WERI-Rb-1 (cell line): Measurements from ENCODE around the gene HIP1.
"Not testable (repeated sequence)": the region's sequence is repeated elsewhere in the genome, so short reads cannot be mapped to it uniquely, and the experiment has no call there.

ENCODE experiments used
- DNase-seq: peaks from one replicate; pipeline ENCODE4 v3.0.0-alpha.2; 2020
- H3K27ac ChIP-seq: fragments of 250-450 bp; sonication (Bioruptor Pico); 2 replicates; pipeline ENCODE4 v1.5.1; 2020; ENCODE audit warnings: mild to moderate bottlenecking, moderate library complexity
- H3K27me3 ChIP-seq: fragments of 250-450 bp; sonication (Bioruptor Pico); 2 replicates; pipeline ENCODE4 v1.5.1; 2021; ENCODE audit warnings: mild to moderate bottlenecking, low read depth, moderate library complexity; ENCODE audit not compliant: insufficient read depth, severe bottlenecking
- H3K36me3 ChIP-seq: fragments of 250-450 bp; sonication (Bioruptor Pico); 2 replicates; pipeline ENCODE4 v1.5.1; 2020; ENCODE audit warnings: mild to moderate bottlenecking, moderate library complexity
- H3K4me3 ChIP-seq: 2 replicates; pipeline ENCODE4 v1.5.1; 2011; ENCODE audit warnings: low read depth, mild to moderate bottlenecking, control low read depth, low read length
- H3K9me3 ChIP-seq: fragments of 250-450 bp; sonication (Bioruptor Pico); 2 replicates; pipeline ENCODE4 v1.5.1; 2021; ENCODE audit warnings: mild to moderate bottlenecking, moderate library complexity; ENCODE audit not compliant: severe bottlenecking
- TF ChIP-seq, protein P1 (sequence below): IDR thresholded peaks from 2 replicates; pipeline ENCODE4 v1.5.1; 2011; ENCODE audit warnings: low read depth, mild to moderate bottlenecking, control low read depth, inconsistent platforms, low read length

HIP1 gene

GRCh38 chr7:75723444-75723843 is 15.3 kb downstream of the HIP1 start:
- H3K4me3 ChIP-seq, result no peak overlapping the region
- no peak for DNase-seq
- TF ChIP-seq, protein P1, sequence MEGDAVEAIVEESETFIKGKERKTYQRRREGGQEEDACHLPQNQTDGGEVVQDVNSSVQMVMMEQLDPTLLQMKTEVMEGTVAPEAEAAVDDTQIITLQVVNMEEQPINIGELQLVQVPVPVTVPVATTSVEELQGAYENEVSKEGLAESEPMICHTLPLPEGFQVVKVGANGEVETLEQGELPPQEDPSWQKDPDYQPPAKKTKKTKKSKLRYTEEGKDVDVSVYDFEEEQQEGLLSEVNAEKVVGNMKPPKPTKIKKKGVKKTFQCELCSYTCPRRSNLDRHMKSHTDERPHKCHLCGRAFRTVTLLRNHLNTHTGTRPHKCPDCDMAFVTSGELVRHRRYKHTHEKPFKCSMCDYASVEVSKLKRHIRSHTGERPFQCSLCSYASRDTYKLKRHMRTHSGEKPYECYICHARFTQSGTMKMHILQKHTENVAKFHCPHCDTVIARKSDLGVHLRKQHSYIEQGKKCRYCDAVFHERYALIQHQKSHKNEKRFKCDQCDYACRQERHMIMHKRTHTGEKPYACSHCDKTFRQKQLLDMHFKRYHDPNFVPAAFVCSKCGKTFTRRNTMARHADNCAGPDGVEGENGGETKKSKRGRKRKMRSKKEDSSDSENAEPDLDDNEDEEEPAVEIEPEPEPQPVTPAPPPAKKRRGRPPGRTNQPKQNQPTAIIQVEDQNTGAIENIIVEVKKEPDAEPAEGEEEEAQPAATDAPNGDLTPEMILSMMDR, result no peak
- no peaks in the 10 kb centered on the region for H3K27me3 ChIP-seq
- H3K27ac ChIP-seq, result no peak overlapping the region
- H3K9me3 ChIP-seq, result no peaks in the 10 kb centered on the region
- H3K36me3 ChIP-seq, result no peaks in the 10 kb centered on the region

- TF ChIP-seq, protein P1, result no peak
- Histone ChIP-seq H3K27me3 (no peaks in the 10 kb centered on the region), H3K4me3 (no peak overlapping the region), H3K9me3 (no peaks in the 10 kb centered on the region), H3K27ac (no peak overlapping the region), H3K36me3 (no peaks in the 10 kb centered on the region)
- DNase-seq, result no peak
Observed at GRCh38 chr7:75722373-75722772, 16.4 kb downstream of the HIP1 start.

DNA sequence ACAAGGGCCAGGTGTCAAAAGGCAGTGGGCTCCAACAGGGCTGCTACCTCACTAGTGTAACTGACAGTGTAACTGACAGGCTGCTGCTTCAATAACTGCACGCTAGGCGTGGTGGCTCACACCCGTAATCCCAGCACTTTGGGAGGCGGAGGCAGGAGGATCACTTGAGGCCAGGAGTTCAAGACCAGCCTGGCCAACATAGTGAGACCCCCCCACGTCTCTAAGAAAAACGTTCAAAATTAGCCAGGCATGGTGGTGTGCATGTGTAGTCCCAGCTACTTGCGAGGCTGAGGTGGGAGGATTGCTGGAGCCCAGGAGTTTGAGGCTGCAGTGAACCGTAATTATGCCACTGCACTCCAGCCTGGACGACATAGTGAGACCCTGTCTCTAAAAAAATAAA is 16.8 kb downstream of the HIP1 start:
- not testable (repeated sequence) for H3K27me3 ChIP-seq, H3K4me3 ChIP-seq, H3K9me3 ChIP-seq, H3K36me3 ChIP-seq, DNase-seq, H3K27ac ChIP-seq

DNA sequence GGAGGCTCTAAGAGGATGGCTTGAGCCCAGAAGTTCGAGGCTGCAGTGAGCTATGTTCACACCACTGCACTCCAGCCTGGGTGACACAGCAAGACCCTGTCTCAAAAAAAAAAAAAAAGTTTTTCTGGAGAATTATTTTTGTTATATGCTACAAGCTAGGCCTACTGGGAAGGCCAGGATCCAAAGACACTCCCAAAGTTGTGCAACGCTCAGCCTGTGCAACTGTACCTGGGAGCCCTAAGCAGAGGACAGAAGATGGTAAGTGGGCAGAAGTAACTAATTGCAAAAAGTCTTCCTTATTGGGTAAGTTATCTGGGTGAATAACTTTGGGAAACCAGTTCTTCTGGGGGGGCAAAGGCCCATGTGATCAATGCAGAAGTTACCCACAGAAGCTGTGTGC is 17.3 kb downstream of the HIP1 start:
- no peak for DNase-seq
- TF ChIP-seq, protein P1, result no peak
- Histone ChIP-seq H3K36me3 (no peaks in the 10 kb centered on the region), H3K27ac (no peak overlapping the region), H3K9me3 (no peaks in the 10 kb centered on the region), H3K4me3 (no peak overlapping the region), H3K27me3 (no peaks in the 10 kb centered on the region)

DNA sequence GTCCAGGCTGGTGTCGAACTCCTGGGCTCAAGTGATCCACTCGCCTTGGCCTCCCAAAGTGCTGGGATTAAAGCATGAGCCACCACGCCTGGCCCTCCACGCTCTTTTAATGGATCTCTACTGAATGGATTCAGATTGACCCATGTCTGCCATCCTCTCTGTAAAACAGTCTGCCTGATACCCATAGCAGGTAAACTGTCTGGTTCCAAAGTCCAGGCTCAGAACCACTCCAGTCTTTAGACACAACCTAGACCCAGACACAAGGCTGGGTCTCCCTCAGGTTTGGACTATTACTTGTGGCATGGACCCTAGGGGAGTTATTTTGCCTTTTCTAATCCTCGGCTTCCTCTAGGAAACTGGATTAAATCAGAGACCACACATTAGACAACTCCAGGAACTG is 19.1 kb downstream of the HIP1 start:
- no peak overlapping the region for H3K27ac ChIP-seq
- TF ChIP-seq, protein P1, result no peak

GRCh38 chr7:75718390-75719031 is 20.2 kb downstream of the HIP1 start:
- no peak for DNase-seq
- Histone ChIP-seq H3K4me3 (no peak overlapping the region), H3K27me3 (no peaks in the 10 kb centered on the region), H3K9me3 (no peaks in the 10 kb centered on the region), H3K36me3 (no peaks in the 10 kb centered on the region), H3K27ac (no peak overlapping the region)
- TF ChIP-seq, protein P1, result no peak

More for the DNA sequence above, 19.1 kb downstream of the HIP1 start:
- Histone ChIP-seq H3K27me3 (no peaks in the 10 kb centered on the region), H3K9me3 (no peaks in the 10 kb centered on the region), H3K4me3 (no peak overlapping the region), H3K36me3 (no peaks in the 10 kb centered on the region)
- no peak for DNase-seq

- H3K27me3 ChIP-seq, DNase-seq, H3K27ac ChIP-seq, H3K9me3 ChIP-seq, H3K4me3 ChIP-seq, H3K36me3 ChIP-seq: not testable (repeated sequence)
Observed at GRCh38 chr7:75717746-75718145, 21.0 kb downstream of the HIP1 start.
